PC-9 (cell line): ENCODE data around the gene EXTL1. TPM values are rescaled to one million over a fixed set of nuclear protein-coding genes. Genes with fewer than 3 reads are reported as not detected.

Experiments
- BruUV-seq: library from RNA; stranded (reverse); fragments of 400-500 nt; replicated peaks from 2 replicates; lab custom pipeline; 2021; lab: Mats Ljungman, UMichigan
- CTCF ChIA-PET: fragments of 300-600 bp; sonication (Branson Sonifier 250); formaldehyde crosslinking; loops from one replicate; lab custom pipeline; 2022; ENCODE audit warnings: antibody characterized with exemption; lab: Charles Lee
- POLR2A ChIA-PET: fragments of 300-600 bp; sonication (Branson Sonifier 250); formaldehyde crosslinking; loops from one replicate; lab custom pipeline; 2022; ENCODE audit warnings: antibody characterized with exemption; ENCODE audit not compliant: unreplicated experiment; lab: Charles Lee
- DNase-seq, 2 experiments: peaks; one replicate each; pipeline versions ENCODE4 v3.0.0 to v3.0.0-alpha.2; 2015 to 2022; ENCODE audit warnings: mixed read lengths in 1 of 2
- H2AFZ ChIP-seq: fragments of 200-600 bp; sonication (generic); 2 replicates; pipeline ENCODE4 v1.8.1; 2017; ENCODE audit warnings: antibody characterized with exemption
- H3F3A ChIP-seq: fragments of 200-600 bp; sonication (generic); 2 replicates; pipeline ENCODE4 v1.8.1; 2017; ENCODE audit warnings: antibody characterized with exemption, mild to moderate bottlenecking, low read depth; ENCODE audit not compliant: insufficient read depth
- H3K27ac ChIP-seq: fragments of 200-600 bp; sonication (generic); 2 replicates; pipeline ENCODE4 v1.6.1; 2016; ENCODE audit warnings: mixed run types
- H3K27me3 ChIP-seq: fragments of 200-600 bp; sonication (generic); 2 replicates; pipeline ENCODE4 v1.6.1; 2016; ENCODE audit warnings: low read depth, mixed run types; ENCODE audit not compliant: insufficient read depth
- H3K36me3 ChIP-seq: fragments of 200-600 bp; sonication (generic); 2 replicates; pipeline ENCODE4 v1.6.1; 2016; ENCODE audit warnings: low read depth, mixed run types
- H3K4me1 ChIP-seq: fragments of 200-600 bp; sonication (generic); replicated peaks from 2 replicates; pipeline ENCODE4 v1.6.1; 2016; ENCODE audit warnings: mixed run types; ENCODE audit not compliant: insufficient read depth
- H3K4me2 ChIP-seq: fragments of 200-600 bp; sonication (generic); 2 replicates; pipeline ENCODE4 v1.6.1; 2017; ENCODE audit warnings: mixed run types
- H3K4me3 ChIP-seq: fragments of 200-600 bp; sonication (generic); 2 replicates; pipeline ENCODE4 v1.6.1; 2016; ENCODE audit warnings: mixed run types
- H3K79me2 ChIP-seq: fragments of 200-600 bp; sonication (generic); 2 replicates; pipeline ENCODE4 v1.6.1; 2017; ENCODE audit warnings: low read depth, mixed run types
- H3K9me2 ChIP-seq: fragments of 200-600 bp; sonication (generic); 2 replicates; pipeline ENCODE4 v1.8.1; 2017; ENCODE audit warnings: mild to moderate bottlenecking; ENCODE audit not compliant: insufficient read depth
- H3K9me3 ChIP-seq: fragments of 200-600 bp; sonication (generic); 2 replicates; pipeline ENCODE4 v1.8.1; 2016; ENCODE audit warnings: low read depth; ENCODE audit not compliant: insufficient read depth
- H4K20me1 ChIP-seq: fragments of 200-600 bp; sonication (generic); 2 replicates; pipeline ENCODE4 v1.8.1; 2017; ENCODE audit not compliant: insufficient read depth
- CTCF ChIP-seq: fragments of 200-600 bp; sonication (generic); conservative IDR thresholded peaks from 2 replicates; pipeline ENCODE4 v1.6.1; 2017; ENCODE audit warnings: mixed run types, antibody characterized with exemption, mild to moderate bottlenecking, moderate library complexity
- EZH2 ChIP-seq: fragments of 200-600 bp; sonication (generic); IDR thresholded peaks from 2 replicates; pipeline ENCODE4 v1.8.0; 2017; ENCODE audit warnings: antibody characterized with exemption, low read depth
- intact Hi-C: fragments of 100-400 bp; cut with micrococcal nuclease; formaldehyde crosslinking; loops from one replicate; pipeline ENCODE4 v1.10.0; 2022; ENCODE audit not compliant: unreplicated experiment
- total RNA-seq: library from RNA; stranded (reverse); gene quantifications from 2 replicates; pipeline ENCODE4 v1.2.3, GENCODE V29; 2021

EXTL1 gene
- total RNA-seq, 1 experiment from 2014 or later = 0.13 TPM

GRCh38 chr1:26020330-26020768 lies 1.2 kb upstream of the EXTL1 start:
- Histone ChIP-seq H3K36me3 (no peaks in the 10 kb centered on the region), H2AFZ (no peak overlapping the region), H4K20me1 (no peaks in the 10 kb centered on the region), H3F3A (no peaks in the 10 kb centered on the region), H3K4me1 (peaks cover 9% of the 10 kb centered on the region; the same call in 1 of the 2 replicates), H3K9me2 (no peaks in the 10 kb centered on the region), H3K9me3 (no peaks in the 10 kb centered on the region), H3K79me2 (no peaks in the 10 kb centered on the region), H3K27me3 (no peaks in the 10 kb centered on the region), H3K27ac (no peak overlapping the region), H3K4me2 (no peak overlapping the region), H3K4me3 (no peak overlapping the region)
- intact Hi-C loops = no loop called here
- no TSS peak for BruUV-seq
- CTCF ChIA-PET = interaction anchor here (0.9 kb wide), 1 partner anchor 23 kb away, joined by 5 read pairs; the partner anchor contains the start of gene PAFAH2
- DNase-seq = no peak
- POLR2A ChIA-PET = interaction anchor here (0.7 kb wide), 1 partner anchor 313 kb away, joined by 8 read pairs; no protein-coding TSS in a partner anchor
- TF ChIP-seq CTCF (no peak), EZH2 (no peak)

GRCh38 chr1:26020941-26021646 lies 481 bp upstream of the EXTL1 start:
- Histone ChIP-seq H3K36me3 (no peaks in the 10 kb centered on the region), H2AFZ (no peak overlapping the region), H4K20me1 (no peaks in the 10 kb centered on the region), H3K4me1 (peaks cover 9% of the 10 kb centered on the region; the same call in 1 of the 2 replicates), H3K27ac (no peak overlapping the region), H3F3A (no peaks in the 10 kb centered on the region), H3K79me2 (no peaks in the 10 kb centered on the region), H3K9me2 (no peaks in the 10 kb centered on the region), H3K27me3 (no peaks in the 10 kb centered on the region), H3K4me2 (no peak overlapping the region), H3K9me3 (no peaks in the 10 kb centered on the region), H3K4me3 (no peak overlapping the region)
- no TSS peak for BruUV-seq
- DNase-seq = no peak
- no peak for TF ChIP-seq CTCF
- TF ChIP-seq EZH2 = no peak
- POLR2A ChIA-PET = no interaction called here
- CTCF ChIA-PET = no interaction called here
- intact Hi-C loops = no loop called here

GRCh38 chr1:26022404-26022779 lies 817 bp downstream of the EXTL1 start:
- TF ChIP-seq EZH2 = no peak
- TF ChIP-seq CTCF = no peak
- POLR2A ChIA-PET = no interaction called here
- Histone ChIP-seq H4K20me1 (no peaks in the 10 kb centered on the region), H3K27me3 (no peaks in the 10 kb centered on the region), H3K79me2 (no peaks in the 10 kb centered on the region), H3K4me3 (no peak overlapping the region), H2AFZ (no peak overlapping the region), H3K27ac (no peak overlapping the region), H3K4me2 (no peak overlapping the region), H3F3A (no peaks in the 10 kb centered on the region), H3K9me2 (no peaks in the 10 kb centered on the region), H3K36me3 (no peaks in the 10 kb centered on the region), H3K4me1 (peaks cover 9% of the 10 kb centered on the region; the same call in 1 of the 2 replicates), H3K9me3 (no peaks in the 10 kb centered on the region)
- CTCF ChIA-PET = no interaction called here
- no TSS peak for BruUV-seq
- no peak for DNase-seq
- intact Hi-C loops = no loop called here
